Activated naive CD4-positive, alpha-beta T cell treated with anti-CD3 and anti-CD28 coated beads, Interleukin-2, amount 50 U/mL, for 72 hours (primary cell): Measurements from ENCODE around the gene NFE2. TPM values are rescaled to one million over a fixed set of nuclear protein-coding genes. Genes with fewer than 3 reads are reported as not detected.
"Not testable (repeated sequence)": the region's sequence is repeated elsewhere in the genome, so short reads cannot be mapped to it uniquely, and the experiment has no call there.

Experiments used
- ATAC-seq, 2 donors: fragments of 150-1000 bp; cut with Tn5 transposase; 2 replicates each; pipeline ENCODE4 v1.10.0; 2021; ENCODE audit warnings: mild to moderate bottlenecking in 2 of 2, moderate library complexity in 2 of 2
- DNase-seq, 2 donors: peaks; one replicate each; pipeline ENCODE4 v3.0.0; 2021 to 2022; ENCODE audit warnings: low spot score in 2 of 2
- H3K27ac Mint-ChIP-seq, 2 donors: one replicate each; pipeline ENCODE4 v1.8.0; 2022; ENCODE audit warnings: mild to moderate bottlenecking in 2 of 2, mixed read lengths in 2 of 2
- H3K36me3 Mint-ChIP-seq, 2 donors: one replicate each; pipeline ENCODE4 v1.8.0; 2022; ENCODE audit warnings: mixed read lengths in 2 of 2
- H3K9me3 Mint-ChIP-seq, 2 donors: one replicate each; pipeline ENCODE4 v1.8.0; 2022; ENCODE audit warnings: mixed read lengths in 2 of 2
- total RNA-seq, 2 donors: library from RNA; stranded (reverse); gene quantifications; one replicate each; pipeline ENCODE4 v1.2.3, GENCODE V29; 2022

Gene NFE2
- total RNA-seq: under 1 TPM in 1 of 2 donors, not detected in 1; 0.20 TPM

GRCh38 chr12:54300732-54301427 is at the start of gene NFE2:
TSS of gene NFE2 (minus strand) at chr12:54301015. CDS start at chr12:54295248, 5,767 bp downstream.
- DNase-seq: no peak
- Mint-ChIP-seq H3K36me3 (no peaks in the 10 kb centered on the region), H3K27ac (no peak within 1 kb of the TSS), H3K9me3 (no peaks in the 10 kb centered on the region)
- ATAC-seq: peak; percentile 41 to 56

- H3K27ac Mint-ChIP-seq: peak overlapping the region in 1 of 2 donors; percentile 73
- peaks cover 0 to 6% of the 10 kb centered on the region in 2 donors for H3K36me3 Mint-ChIP-seq
- DNase-seq (no peak), ATAC-seq (no peak)
- H3K9me3 Mint-ChIP-seq: no peaks in the 10 kb centered on the region
These were observed 48.9 kb upstream of the NFE2 start for GRCh38 chr12:54349679-54350078.

GRCh38 chr12:54349036-54349435 is 48.2 kb upstream of the NFE2 start:
- DNase-seq (no peak), ATAC-seq (no peak)
- no peaks in the 10 kb centered on the region for H3K9me3 Mint-ChIP-seq
- peaks cover 0 to 6% of the 10 kb centered on the region in 2 donors for H3K36me3 Mint-ChIP-seq
- H3K27ac Mint-ChIP-seq: no peak overlapping the region

GRCh38 chr12:54341378-54342300 is 40.8 kb upstream of the NFE2 start:
- Mint-ChIP-seq H3K9me3 (no peaks in the 10 kb centered on the region), H3K36me3 (peaks cover 6 to 20% of the 10 kb centered on the region in 2 donors), H3K27ac (peak overlapping the region in 1 of 2 donors; percentile 70)
- DNase-seq (no peak), ATAC-seq (no peak)

- ATAC-seq (no peak), DNase-seq (no peak)
- Mint-ChIP-seq H3K27ac (peak overlapping the region in 1 of 2 donors; percentile 70), H3K9me3 (no peaks in the 10 kb centered on the region), H3K36me3 (peaks cover 6 to 20% of the 10 kb centered on the region in 2 donors)
These were observed 40.0 kb upstream of the NFE2 start for GRCh38 chr12:54340846-54341245.

- DNase-seq: no peak
- Mint-ChIP-seq H3K27ac (peak overlapping the region in 1 of 2 donors; percentile 18), H3K36me3 (peaks cover 6 to 14% of the 10 kb centered on the region in 2 donors), H3K9me3 (no peaks in the 10 kb centered on the region)
- no peak for ATAC-seq
These were observed 38.0 kb upstream of the NFE2 start for GRCh38 chr12:54338698-54339296.

GRCh38 chr12:54337854-54338650 is 37.2 kb upstream of the NFE2 start:
- Mint-ChIP-seq H3K27ac (peak overlapping the region in 1 of 2 donors; percentile 4), H3K36me3 (peaks cover under 1 to 8% of the 10 kb centered on the region in 2 donors), H3K9me3 (no peaks in the 10 kb centered on the region)
- ATAC-seq (no peak), DNase-seq (no peak)

GRCh38 chr12:54337280-54337842 is 36.5 kb upstream of the NFE2 start:
- no peaks in the 10 kb centered on the region for H3K9me3 Mint-ChIP-seq
- DNase-seq (no peak), ATAC-seq (no peak)
- peaks cover 0 to 2% of the 10 kb centered on the region in 2 donors for H3K36me3 Mint-ChIP-seq
- H3K27ac Mint-ChIP-seq: peak overlapping the region in 1 of 2 donors; percentile 4

- peak overlapping the region in 1 of 2 donors; percentile 7 for H3K27ac Mint-ChIP-seq
- DNase-seq: no peak
- peaks cover 0 to 4% of the 10 kb centered on the region in 2 donors for H3K36me3 Mint-ChIP-seq
- no peaks in the 10 kb centered on the region for H3K9me3 Mint-ChIP-seq
- ATAC-seq: peak in 1 of 2 donors; percentile 72
These were observed 32.7 kb upstream of the NFE2 start for GRCh38 chr12:54333420-54334034.

- DNase-seq (no peak), ATAC-seq (no peak)
- no peak overlapping the region for H3K27ac Mint-ChIP-seq
- H3K36me3 Mint-ChIP-seq: peaks cover 0 to 4% of the 10 kb centered on the region in 2 donors
- H3K9me3 Mint-ChIP-seq: no peaks in the 10 kb centered on the region
These were observed 30.6 kb upstream of the NFE2 start for GRCh38 chr12:54331461-54331860.

GRCh38 chr12:54330442-54330841 is 29.6 kb upstream of the NFE2 start:
- Mint-ChIP-seq H3K9me3 (no peaks in the 10 kb centered on the region), H3K36me3 (peaks cover 0 to 6% of the 10 kb centered on the region in 2 donors), H3K27ac (peak overlapping the region in 1 of 2 donors; percentile 70)
- ATAC-seq (no peak), DNase-seq (no peak)

- peak overlapping the region; percentile 55 to 70 for H3K27ac Mint-ChIP-seq
- ATAC-seq (no peak), DNase-seq (no peak)
- peaks cover 6 to 12% of the 10 kb centered on the region in 2 donors for H3K36me3 Mint-ChIP-seq
- H3K9me3 Mint-ChIP-seq: no peaks in the 10 kb centered on the region
These were observed 28.9 kb upstream of the NFE2 start for GRCh38 chr12:54329759-54330158.

GRCh38 chr12:54328595-54329337 is 28.0 kb upstream of the NFE2 start:
- no peak for ATAC-seq
- no peak for DNase-seq
- H3K36me3 Mint-ChIP-seq: peaks cover 6 to 12% of the 10 kb centered on the region in 2 donors
- H3K27ac Mint-ChIP-seq: peak overlapping the region; percentile 50 to 76
- no peaks in the 10 kb centered on the region for H3K9me3 Mint-ChIP-seq

GRCh38 chr12:54325442-54326109 is 24.8 kb upstream of the NFE2 start:
- peak overlapping the region; percentile 91 to 92 for H3K27ac Mint-ChIP-seq
- not testable (repeated sequence) for DNase-seq, H3K9me3 Mint-ChIP-seq, ATAC-seq
- H3K36me3 Mint-ChIP-seq: peaks cover 6 to 12% of the 10 kb centered on the region in 2 donors
